ENCODE measurements around the gene ANKRD13D.

DNA sequence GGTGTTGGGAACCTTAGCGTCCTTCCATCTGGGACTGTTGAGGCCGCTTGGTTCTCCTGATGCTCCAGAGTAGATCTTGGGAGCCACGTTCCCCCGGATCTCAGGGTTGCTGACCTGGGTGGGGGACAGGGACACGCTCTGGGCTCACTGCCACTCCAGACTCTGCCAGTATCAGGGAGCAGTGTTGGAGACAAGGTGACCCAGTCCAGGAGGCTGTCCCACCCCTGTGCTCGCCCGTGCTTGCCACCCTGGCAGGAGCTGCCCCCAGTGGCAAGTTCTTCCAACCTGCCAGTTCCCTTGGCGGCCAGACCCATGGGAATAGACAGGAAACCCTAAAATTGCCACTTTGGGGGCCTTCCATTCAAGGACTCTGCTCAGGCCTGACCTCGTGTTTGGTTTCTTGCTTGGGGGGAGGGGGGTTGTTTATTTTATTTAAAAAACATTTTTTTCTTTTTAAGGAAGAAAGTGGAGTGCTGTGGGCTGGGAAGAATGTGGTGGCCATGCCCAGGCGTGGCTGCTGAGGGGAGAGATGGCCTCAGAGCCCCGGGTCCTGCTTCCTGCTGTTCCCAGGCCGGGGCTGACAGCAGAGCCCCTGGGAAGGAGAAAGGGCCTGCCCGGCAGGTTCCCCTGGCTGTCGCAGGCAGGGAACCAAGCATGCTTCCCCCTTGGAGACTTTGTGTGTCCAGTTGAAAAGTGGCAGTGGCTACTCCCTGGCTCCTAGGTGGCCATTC lies 15.7 kb upstream of the ANKRD13D start:
- TF ChIP-seq, protein P1, sequence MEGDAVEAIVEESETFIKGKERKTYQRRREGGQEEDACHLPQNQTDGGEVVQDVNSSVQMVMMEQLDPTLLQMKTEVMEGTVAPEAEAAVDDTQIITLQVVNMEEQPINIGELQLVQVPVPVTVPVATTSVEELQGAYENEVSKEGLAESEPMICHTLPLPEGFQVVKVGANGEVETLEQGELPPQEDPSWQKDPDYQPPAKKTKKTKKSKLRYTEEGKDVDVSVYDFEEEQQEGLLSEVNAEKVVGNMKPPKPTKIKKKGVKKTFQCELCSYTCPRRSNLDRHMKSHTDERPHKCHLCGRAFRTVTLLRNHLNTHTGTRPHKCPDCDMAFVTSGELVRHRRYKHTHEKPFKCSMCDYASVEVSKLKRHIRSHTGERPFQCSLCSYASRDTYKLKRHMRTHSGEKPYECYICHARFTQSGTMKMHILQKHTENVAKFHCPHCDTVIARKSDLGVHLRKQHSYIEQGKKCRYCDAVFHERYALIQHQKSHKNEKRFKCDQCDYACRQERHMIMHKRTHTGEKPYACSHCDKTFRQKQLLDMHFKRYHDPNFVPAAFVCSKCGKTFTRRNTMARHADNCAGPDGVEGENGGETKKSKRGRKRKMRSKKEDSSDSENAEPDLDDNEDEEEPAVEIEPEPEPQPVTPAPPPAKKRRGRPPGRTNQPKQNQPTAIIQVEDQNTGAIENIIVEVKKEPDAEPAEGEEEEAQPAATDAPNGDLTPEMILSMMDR (IDR thresholded peaks at IDR 0.05; ENCODE audit: control extremely low read depth in 1 of 3, insufficient read depth in 1 of 3, low read depth in 1 of 3, low read length in 3 of 3), result no peak
- TF ChIP-seq, protein P2, sequence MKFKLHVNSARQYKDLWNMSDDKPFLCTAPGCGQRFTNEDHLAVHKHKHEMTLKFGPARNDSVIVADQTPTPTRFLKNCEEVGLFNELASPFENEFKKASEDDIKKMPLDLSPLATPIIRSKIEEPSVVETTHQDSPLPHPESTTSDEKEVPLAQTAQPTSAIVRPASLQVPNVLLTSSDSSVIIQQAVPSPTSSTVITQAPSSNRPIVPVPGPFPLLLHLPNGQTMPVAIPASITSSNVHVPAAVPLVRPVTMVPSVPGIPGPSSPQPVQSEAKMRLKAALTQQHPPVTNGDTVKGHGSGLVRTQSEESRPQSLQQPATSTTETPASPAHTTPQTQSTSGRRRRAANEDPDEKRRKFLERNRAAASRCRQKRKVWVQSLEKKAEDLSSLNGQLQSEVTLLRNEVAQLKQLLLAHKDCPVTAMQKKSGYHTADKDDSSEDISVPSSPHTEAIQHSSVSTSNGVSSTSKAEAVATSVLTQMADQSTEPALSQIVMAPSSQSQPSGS (IDR thresholded peaks at IDR 0.05; ENCODE audit: low read length), result no peak
- TF ChIP-seq JUND (IDR thresholded peaks at IDR 0.05; ENCODE audit: low read length), result no peak
- no peak for TF ChIP-seq BCL11A (IDR thresholded peaks at IDR 0.05; ENCODE audit: low read depth in 2 of 2, low read length in 2 of 2)
- no peak for TF ChIP-seq POLR2A (IDR thresholded peaks at IDR 0.05; ENCODE audit: control extremely low read depth in 1 of 2, low read depth in 2 of 2, low read length in 2 of 2)
- TF ChIP-seq, protein P3, sequence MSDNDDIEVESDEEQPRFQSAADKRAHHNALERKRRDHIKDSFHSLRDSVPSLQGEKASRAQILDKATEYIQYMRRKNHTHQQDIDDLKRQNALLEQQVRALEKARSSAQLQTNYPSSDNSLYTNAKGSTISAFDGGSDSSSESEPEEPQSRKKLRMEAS (IDR thresholded peaks at IDR 0.05), result no peak
- no peak for TF ChIP-seq FOSL1 (IDR thresholded peaks at IDR 0.05; ENCODE audit: insufficient read depth, low read depth, low read length)
- TF ChIP-seq RXRA (IDR thresholded peaks at IDR 0.05; ENCODE audit: insufficient read depth, low read depth, low read length), result no peak
- no peak for TF ChIP-seq BRCA1 (IDR thresholded peaks at IDR 0.05; ENCODE audit: low read depth, low read length)
- no peak for TF ChIP-seq RAD21 (IDR thresholded peaks at IDR 0.05 in 1 of 2, conservative IDR thresholded peaks at IDR 0.05 in 1 of 2; ENCODE audit: low read depth in 2 of 2, low read length in 2 of 2)
- TF ChIP-seq SP1 (IDR thresholded peaks at IDR 0.05; ENCODE audit: low read depth, low read length), result no peak
